ENCODE measurements around the gene ATP2B3. TPM values are rescaled to one million over a fixed set of nuclear protein-coding genes. Genes with fewer than 3 reads are reported as not detected.

Gene ATP2B3
- total RNA-seq, 1 experiment from 2014 or later = not detected

DNA sequence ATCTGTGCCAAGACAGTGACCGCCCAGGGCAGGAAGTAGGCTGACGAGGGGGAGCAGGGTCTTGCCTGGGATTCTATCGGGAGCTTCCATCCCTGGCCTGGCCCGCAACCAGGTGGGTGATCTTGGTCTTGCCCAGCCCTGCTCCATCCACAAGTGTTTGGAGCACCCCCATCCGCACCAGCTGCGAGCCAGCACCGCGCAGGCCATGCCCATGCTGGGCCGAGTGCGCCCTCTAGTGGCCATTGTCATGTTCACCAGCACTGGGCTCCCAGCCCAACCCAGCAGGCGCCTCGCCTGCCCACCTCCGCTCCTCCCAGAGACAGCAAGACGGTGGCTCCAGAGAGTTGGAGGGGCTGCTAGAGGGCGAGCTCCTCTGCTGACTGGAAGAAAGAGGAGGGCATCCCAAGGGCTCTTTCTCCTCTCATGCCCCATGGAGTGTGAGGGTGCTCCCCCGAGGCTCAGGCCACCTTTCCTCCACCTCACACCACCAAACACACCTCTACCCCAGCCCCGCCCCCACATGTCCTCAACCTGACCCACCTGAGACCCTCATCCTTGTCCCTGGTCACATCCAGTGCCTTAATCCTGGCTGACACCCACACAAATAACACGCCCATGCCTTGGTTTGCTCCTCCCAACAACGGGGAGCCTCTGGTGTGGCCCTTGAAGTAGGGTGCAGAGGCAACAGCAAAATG, 9.8 kb upstream of the ATP2B3 start:
- no peaks in the 10 kb centered on the region for H3K27me3 ChIP-seq (replicated peaks)
- H3K36me3 ChIP-seq = no peaks in the 10 kb centered on the region
- no peaks in the 10 kb centered on the region for H3K9me3 ChIP-seq (replicated peaks)
- H3K4me3 ChIP-seq = no peak overlapping the region
- peak; percentile 33 to 72 for DNase-seq (ENCODE audit: low read depth in 1 of 2, low spot score in 2 of 2)
- H3K4me1 ChIP-seq (replicated peaks) = no peaks in the 10 kb centered on the region
- H3K27ac ChIP-seq = no peak overlapping the region

DNA sequence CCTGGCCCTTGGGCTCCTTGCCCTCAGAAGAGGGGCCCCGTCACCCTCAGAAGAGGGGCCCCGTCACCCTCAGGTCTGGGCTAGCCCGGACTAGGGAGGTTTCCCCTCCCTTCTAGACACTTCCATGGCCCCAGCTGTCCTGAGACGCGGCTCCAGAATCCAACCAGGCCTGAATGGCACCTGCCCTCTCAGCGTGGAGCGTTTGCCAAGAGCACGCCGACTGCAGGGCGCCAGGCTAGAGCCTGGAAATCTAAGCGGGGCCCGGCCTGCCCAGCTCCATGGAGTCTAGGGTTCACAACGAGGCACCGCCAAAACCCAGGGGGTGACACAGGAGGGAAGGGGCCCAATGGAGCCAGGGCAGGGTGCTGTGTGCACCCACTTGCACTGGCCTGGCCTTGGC, 7.8 kb upstream of the ATP2B3 start:
- H3K27ac ChIP-seq = no peak overlapping the region
- no peaks in the 10 kb centered on the region for H3K4me1 ChIP-seq (replicated peaks)
- DNase-seq (ENCODE audit: low read depth in 1 of 2, low spot score in 2 of 2) = no peak
- H3K9me3 ChIP-seq (replicated peaks) = no peaks in the 10 kb centered on the region
- no peak overlapping the region for H3K4me3 ChIP-seq
- no peaks in the 10 kb centered on the region for H3K27me3 ChIP-seq (replicated peaks)
- no peaks in the 10 kb centered on the region for H3K36me3 ChIP-seq

DNA sequence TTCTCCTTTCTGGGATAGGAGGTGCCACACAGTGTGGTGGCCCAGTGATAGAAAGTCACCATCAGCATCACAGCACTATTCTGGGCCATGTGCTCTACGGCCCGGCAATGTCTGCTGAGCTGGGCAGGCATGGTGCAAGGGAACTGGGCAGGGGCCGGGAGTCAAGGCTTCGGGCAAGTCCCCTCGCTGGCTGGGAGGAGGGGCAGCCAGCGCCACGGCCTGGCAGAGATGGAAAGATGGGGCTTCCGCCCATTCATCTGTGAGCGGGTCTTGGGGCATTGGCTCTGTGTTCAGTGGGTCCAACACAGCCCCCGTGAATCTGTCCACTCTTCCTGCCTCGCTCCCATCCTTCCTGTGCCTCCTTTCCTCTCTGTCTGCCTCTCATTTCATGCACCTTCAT, 7.1 kb upstream of the ATP2B3 start:
- Histone ChIP-seq H3K27ac (no peak overlapping the region), H3K4me3 (no peak overlapping the region), H3K4me1 (replicated peaks) (no peaks in the 10 kb centered on the region), H3K9me3 (replicated peaks) (no peaks in the 10 kb centered on the region), H3K27me3 (replicated peaks) (no peaks in the 10 kb centered on the region), H3K36me3 (no peaks in the 10 kb centered on the region)
- no peak for DNase-seq (ENCODE audit: low read depth in 1 of 2, low spot score in 2 of 2)

DNA sequence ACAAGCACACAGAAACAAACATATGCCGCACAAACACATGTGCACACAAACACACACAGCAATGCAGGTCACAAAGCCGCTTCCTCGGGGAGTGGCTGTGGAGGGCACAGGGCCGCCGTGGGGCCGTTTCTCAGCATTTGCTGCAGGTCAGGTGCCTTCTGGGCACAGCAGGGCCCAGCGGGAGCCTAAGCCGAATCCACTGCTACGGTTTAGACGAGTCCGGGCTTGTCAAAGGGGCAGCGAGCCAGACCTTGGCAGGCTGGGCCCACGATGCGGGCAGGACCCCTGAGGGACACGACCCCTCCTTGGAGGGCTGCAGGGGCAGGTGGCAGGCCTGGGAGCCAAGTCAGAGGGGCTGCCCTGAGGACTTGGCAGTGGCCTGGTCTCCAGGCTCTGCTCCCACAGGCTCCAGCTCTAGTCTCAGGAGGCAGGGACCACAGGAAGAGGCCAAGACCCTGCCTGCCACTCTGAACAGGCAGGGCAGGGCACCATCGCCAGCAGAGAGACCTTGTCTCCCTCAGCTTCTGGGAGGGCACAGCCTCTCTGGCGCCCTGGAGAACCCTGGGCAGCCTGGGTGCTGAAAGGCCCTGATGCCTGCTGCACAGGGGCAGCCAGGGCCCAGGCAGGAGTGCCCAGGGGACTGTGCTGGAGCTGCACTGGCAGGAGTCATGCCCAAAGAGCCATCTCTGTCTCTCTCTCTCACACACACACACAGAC, 5.5 kb upstream of the ATP2B3 start:
- Histone ChIP-seq H3K9me3 (replicated peaks) (no peaks in the 10 kb centered on the region), H3K4me1 (replicated peaks) (no peaks in the 10 kb centered on the region), H3K27me3 (replicated peaks) (no peaks in the 10 kb centered on the region), H3K4me3 (no peak overlapping the region), H3K36me3 (no peaks in the 10 kb centered on the region), H3K27ac (no peak overlapping the region)
- no peak for DNase-seq (ENCODE audit: low read depth in 1 of 2, low spot score in 2 of 2)

DNA sequence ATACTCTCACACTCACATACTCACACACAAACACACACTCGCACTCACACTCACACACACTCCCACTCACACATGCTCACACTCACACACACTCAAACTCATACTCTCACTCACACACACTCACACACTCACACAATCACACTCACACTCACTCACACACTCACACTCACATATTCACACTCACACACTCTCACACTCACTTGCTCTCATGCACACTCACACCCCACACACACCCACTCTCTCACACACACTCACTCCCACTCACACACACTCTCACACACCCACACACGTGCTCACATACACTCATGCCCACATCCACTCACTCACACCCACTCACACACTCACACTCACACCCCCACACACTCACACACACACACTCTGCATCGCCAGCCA, 4.9 kb upstream of the ATP2B3 start:
- H3K27ac ChIP-seq = no peak overlapping the region
- no peaks in the 10 kb centered on the region for H3K4me1 ChIP-seq (replicated peaks)
- DNase-seq (ENCODE audit: low read depth in 1 of 2, low spot score in 2 of 2) = no peak
- no peaks in the 10 kb centered on the region for H3K27me3 ChIP-seq (replicated peaks)
- H3K36me3 ChIP-seq = no peaks in the 10 kb centered on the region
- H3K9me3 ChIP-seq (replicated peaks) = no peaks in the 10 kb centered on the region
- no peak overlapping the region for H3K4me3 ChIP-seq

DNA sequence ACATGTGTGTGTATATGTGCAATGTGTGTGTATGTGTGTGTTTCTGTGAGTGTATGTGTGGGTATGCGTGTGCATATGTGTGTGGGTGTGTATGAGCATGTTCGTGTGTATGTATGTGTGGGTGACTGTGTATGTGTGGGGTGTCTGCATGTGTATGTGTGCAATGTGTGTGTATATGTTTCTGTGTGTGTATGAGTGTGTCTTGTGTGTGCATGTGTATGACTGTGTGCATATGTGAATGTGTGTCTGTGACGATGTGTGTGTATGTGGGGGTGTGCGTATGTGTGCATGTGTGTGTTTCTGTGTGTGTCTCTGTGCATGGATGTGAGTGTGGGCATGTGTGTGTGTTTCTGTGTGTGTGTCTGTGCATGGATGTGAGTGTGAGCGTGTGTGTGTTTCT, 4.2 kb upstream of the ATP2B3 start:
- H3K4me3 ChIP-seq = no peak overlapping the region
- DNase-seq (ENCODE audit: low read depth in 1 of 2, low spot score in 2 of 2) = no peak
- H3K27me3 ChIP-seq (replicated peaks) = no peaks in the 10 kb centered on the region; the same call in 1 of the 2 replicates
- no peaks in the 10 kb centered on the region for H3K9me3 ChIP-seq (replicated peaks)
- H3K4me1 ChIP-seq (replicated peaks) = no peaks in the 10 kb centered on the region
- H3K27ac ChIP-seq = no peak overlapping the region
- H3K36me3 ChIP-seq = no peaks in the 10 kb centered on the region

DNA sequence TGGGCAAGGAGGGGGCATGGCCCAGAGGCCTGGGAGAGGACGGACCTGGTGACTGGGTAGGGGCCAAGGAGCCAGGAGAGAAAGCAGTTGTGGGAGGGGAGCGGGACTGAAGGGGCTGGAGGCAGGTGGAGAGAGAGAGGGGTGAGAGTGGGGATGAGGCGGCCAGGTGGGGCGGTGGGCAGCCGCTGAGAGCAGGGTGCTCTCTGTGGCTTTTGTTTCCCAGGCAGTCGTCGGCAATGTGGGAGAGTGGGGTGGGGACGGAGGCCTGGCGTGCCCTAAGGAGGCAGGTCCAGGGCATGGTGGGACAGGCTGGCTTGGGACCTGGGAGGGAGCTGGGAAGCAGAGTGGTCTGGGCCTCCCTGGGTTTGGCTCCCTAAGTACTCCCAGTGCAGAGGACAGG, 3.2 kb upstream of the ATP2B3 start:
- no peaks in the 10 kb centered on the region; the same call in 1 of the 2 replicates for H3K27me3 ChIP-seq (replicated peaks)
- no peaks in the 10 kb centered on the region for H3K36me3 ChIP-seq
- DNase-seq (ENCODE audit: low read depth in 1 of 2, low spot score in 2 of 2) = no peak
- no peak overlapping the region for H3K27ac ChIP-seq
- H3K9me3 ChIP-seq (replicated peaks) = no peaks in the 10 kb centered on the region
- no peak overlapping the region for H3K4me3 ChIP-seq
- no peaks in the 10 kb centered on the region for H3K4me1 ChIP-seq (replicated peaks)

DNA sequence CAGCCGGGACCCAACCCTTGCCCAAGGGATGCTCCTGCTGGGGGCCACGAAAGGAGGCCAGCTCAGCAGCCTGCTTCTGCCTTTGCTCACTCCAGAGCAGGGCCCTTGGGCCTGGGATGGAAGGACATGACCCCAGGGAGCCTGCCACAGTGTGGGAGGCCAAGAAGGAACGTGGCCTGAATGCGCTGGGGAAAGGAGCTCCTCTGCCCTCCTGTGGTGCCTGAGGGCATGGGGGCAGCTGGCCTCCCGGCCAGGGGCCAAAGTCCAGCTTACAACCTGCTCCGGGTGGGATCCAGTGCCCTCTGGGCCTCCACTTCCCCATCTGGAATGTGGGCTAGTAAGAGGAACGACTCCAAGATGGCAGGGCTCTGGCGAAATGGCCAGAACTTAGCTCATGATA, 2.0 kb upstream of the ATP2B3 start:
- Histone ChIP-seq H3K36me3 (no peaks in the 10 kb centered on the region), H3K4me3 (no peak overlapping the region), H3K9me3 (replicated peaks) (no peaks in the 10 kb centered on the region), H3K27me3 (replicated peaks) (no peaks in the 10 kb centered on the region; the same call in 1 of the 2 replicates), H3K27ac (no peak overlapping the region), H3K4me1 (replicated peaks) (no peaks in the 10 kb centered on the region)
- no peak for DNase-seq (ENCODE audit: low read depth in 1 of 2, low spot score in 2 of 2)

DNA sequence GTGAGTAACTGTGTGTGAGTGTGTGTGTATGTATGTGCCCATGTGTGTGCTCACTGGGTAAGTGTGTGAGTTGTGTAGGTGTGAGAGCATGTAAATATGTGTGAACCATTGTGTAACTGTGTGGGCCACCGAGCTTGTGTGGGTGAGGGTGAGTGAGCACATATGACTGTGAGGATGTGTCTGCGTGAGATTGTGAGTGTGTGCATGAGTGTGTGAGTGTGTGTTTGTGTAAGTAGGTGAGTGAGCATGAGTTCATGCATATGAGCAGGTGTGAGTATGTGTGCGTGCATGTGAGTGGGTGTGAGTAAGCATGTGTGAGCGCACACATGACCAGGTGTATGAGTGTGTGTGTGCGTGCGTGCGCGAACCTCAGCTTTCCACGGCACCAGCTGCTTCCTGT, 1.4 kb upstream of the ATP2B3 start:
- Histone ChIP-seq H3K4me1 (replicated peaks) (no peaks in the 10 kb centered on the region), H3K9me3 (replicated peaks) (no peaks in the 10 kb centered on the region), H3K4me3 (no peak overlapping the region), H3K36me3 (no peaks in the 10 kb centered on the region), H3K27me3 (replicated peaks) (peaks cover 1% of the 10 kb centered on the region; the same call in 1 of the 2 replicates), H3K27ac (no peak overlapping the region)
- no peak for DNase-seq (ENCODE audit: low read depth in 1 of 2, low spot score in 2 of 2)

DNA sequence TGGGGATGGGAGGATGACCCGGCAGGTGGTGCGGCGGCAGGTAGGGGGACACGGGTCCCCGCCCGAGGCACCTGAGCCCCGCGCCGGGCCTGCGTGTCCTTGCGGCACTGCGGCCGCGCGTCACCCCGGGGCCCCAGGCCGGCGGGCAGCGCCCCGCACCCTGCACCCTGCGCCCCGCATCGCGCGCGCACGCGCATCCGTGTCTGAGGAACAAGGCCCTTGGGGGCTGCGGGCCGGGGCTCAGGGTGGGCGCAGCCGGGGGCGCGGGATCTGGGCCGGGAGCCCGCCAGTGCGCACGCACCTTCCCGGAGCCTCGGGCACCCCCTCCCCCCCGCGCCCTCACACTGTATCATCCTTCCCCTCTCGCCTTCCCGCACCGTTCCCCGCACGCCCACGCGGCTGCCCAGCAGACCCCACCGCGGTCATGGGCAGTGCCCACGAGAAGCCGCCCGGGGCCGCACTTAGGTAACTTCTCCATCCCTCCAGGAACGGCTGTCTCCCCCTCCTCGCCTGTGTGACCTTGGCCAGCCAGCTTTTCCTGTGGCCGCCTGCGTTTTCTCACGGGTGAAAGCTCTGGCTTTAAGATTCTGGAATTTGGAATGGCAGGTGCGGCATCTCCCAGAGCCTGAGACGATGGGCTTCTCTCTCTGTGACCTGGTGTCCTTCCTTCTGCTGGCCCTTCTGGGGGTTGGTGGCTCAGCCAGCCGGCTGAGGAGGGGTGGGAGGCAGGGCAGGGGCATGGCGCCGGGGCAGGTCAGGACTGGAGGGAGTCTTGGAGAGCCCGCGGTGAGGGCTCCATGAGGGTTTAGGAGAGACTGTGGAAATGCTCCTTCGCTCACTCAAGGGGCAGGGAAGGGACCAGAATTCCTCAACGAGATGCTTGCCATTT, 748 bp downstream of the ATP2B3 start:
- DNase-seq (ENCODE audit: low read depth in 1 of 2, low spot score in 2 of 2) = no peak
- Histone ChIP-seq H3K36me3 (no peaks in the 10 kb centered on the region), H3K4me1 (replicated peaks) (no peaks in the 10 kb centered on the region), H3K9me3 (replicated peaks) (no peaks in the 10 kb centered on the region), H3K4me3 (no peak overlapping the region), H3K27ac (no peak overlapping the region), H3K27me3 (replicated peaks) (peaks cover 3% of the 10 kb centered on the region; the same call in 1 of the 2 replicates)

DNA sequence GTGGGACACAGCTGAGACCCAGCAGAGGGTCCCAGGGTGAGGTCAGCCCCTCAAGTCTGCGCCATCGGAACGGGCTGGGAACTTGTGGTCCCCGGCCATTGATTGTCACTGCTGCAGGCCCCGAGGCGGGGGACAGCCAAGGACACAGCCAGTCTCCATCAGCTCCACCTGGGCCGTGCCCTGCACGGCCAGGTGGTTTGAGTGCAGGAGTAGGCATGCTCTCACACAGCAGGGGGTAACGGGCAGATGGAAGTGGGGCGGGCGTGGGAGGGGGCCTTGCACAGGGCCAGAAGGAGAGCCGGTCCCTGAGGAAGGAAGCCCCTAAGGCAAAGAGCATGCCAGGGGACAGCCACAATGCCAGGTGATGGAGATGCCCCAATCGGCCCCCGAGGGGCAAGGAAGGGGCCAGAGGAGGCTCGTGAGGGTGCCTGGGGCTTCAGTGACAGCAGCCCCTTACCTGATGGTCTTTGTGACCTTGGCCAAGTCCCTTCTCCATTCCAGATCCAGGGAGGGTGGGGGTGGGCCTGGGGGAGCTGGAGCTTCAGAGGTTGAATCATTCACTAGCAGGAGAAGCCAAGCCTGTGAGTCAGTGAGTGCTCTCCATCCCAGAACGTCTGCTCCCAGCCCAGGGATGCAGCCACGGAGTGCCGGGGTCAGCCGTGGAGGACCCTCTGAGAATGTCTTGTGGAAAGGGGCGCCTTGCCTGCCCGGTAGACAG, 2.3 kb downstream of the ATP2B3 start:
- H3K9me3 ChIP-seq (replicated peaks) = no peaks in the 10 kb centered on the region
- H3K36me3 ChIP-seq = no peaks in the 10 kb centered on the region
- H3K4me1 ChIP-seq (replicated peaks) = no peaks in the 10 kb centered on the region
- H3K27ac ChIP-seq = no peak overlapping the region
- H3K27me3 ChIP-seq (replicated peaks) = peaks cover 3% of the 10 kb centered on the region; the same call in 1 of the 2 replicates
- no peak for DNase-seq (ENCODE audit: low read depth in 1 of 2, low spot score in 2 of 2)
- no peak overlapping the region for H3K4me3 ChIP-seq

DNA sequence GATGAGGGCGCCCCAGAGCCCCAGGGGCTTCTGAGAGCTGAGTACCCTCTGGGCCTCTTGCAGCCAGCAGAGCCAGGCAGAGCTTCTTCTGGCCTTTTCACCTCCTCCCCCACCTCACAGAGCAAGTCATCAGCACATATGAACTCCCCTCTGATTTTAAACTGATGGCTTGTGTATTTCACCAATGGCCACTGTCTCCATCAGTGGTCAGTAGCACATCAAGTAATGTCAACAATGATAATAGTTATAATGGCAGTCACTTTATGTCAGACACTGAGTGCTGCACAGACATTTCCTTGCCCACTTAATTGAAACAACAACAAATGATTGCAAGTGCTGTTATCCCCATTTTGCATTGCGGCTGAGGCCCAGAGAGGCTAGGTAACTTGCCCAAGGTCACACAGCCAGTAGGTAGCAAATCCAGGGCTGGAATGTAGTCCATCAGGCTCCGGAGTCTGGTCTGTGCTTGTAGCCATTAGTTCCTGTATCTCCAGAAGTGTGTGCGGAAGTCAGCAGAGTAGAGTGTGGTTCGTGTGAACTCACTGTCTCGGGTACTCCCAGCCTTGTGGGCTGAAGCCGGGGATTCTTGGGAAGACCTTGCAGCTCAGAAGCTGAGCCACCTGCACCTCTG, 3.0 kb downstream of the ATP2B3 start:
- no peak for DNase-seq (ENCODE audit: low read depth in 1 of 2, low spot score in 2 of 2)
- H3K27ac ChIP-seq = no peak overlapping the region
- H3K4me1 ChIP-seq (replicated peaks) = no peaks in the 10 kb centered on the region
- H3K4me3 ChIP-seq = no peak overlapping the region
- H3K9me3 ChIP-seq (replicated peaks) = no peaks in the 10 kb centered on the region
- H3K27me3 ChIP-seq (replicated peaks) = peaks cover 3% of the 10 kb centered on the region; the same call in 1 of the 2 replicates
- H3K36me3 ChIP-seq = no peaks in the 10 kb centered on the region

DNA sequence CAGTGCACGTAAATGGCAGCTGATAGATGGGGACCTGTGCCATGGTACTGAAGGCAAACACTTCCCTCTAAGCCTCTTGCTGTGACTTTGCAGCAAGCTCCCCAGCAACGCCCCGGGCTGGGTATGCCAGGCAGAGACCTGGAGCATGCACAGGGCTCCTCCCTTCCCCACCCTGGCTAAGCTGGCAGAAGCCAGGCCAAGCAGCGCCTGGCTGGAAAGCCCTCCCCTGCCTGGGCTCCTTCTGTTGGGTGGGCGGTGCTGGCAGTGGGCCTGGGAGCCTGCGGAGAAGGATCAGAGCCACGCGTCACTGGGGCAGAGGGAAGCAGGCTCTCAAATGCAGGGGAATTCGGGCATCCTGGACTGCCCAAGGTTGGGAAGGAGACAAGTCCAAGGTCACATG, 3.6 kb downstream of the ATP2B3 start:
- Histone ChIP-seq H3K27me3 (replicated peaks) (peaks cover 3% of the 10 kb centered on the region; the same call in 1 of the 2 replicates), H3K27ac (no peak overlapping the region), H3K4me1 (replicated peaks) (no peaks in the 10 kb centered on the region), H3K36me3 (no peaks in the 10 kb centered on the region), H3K4me3 (no peak overlapping the region), H3K9me3 (replicated peaks) (no peaks in the 10 kb centered on the region)
- no peak for DNase-seq (ENCODE audit: low read depth in 1 of 2, low spot score in 2 of 2)
